Measurements from ENCODE around the gene ANKRD12.
"Not testable (repeated sequence)": the region's sequence is repeated elsewhere in the genome, so short reads cannot be mapped to it uniquely, and the experiment has no call there.

Gene ANKRD12

DNA sequence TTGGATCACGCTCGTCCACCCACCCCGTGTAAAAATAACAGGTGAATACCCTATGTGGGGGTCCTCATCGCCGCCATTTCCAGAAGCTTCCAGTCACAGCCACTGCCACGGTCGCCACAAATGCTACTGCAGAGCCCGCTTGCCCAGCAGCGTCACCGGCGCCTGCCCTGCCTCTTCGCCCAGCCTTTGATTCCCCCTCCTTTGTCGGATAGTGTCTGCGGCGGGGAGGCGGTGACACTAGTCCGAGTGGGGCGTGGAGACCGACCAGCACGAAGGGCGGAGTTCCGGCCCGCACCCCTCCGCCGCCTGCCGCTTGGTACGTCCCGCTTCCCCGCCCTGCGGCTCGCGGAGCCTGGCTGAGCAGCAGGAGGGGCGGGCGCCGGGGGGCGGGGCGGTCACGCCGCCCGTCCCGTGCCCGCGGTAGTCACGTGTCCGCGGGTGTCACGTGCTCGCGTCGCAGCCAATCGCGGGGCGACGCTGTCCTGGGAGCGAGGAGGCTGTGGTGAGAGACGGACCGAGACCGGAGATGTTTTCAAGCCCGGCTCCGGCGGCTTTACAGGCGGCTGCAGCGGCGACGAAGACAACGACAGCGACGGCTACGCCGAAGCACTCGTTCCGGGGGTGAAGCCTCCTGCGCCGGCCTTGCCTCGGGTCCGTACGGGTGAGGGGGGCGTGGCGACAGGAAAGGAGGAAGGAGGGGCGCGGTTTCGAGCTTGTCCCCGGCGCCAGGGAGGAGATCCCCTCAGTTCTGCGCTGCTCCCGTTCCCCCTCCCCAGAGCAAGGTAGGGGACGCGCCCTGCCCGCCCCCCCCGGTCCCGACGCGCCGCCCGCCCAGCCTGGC lies at the start of gene ANKRD12:
ANKRD12 (plus strand) TSS at position 467 of the 841 bp plus-strand sequence. CDS start 45,652 bp downstream, outside the sequence.
- DNase-seq (ENCODE audit: low read depth in 3 of 3) = peak; percentile 95 to 96 (median 96)

DNA sequence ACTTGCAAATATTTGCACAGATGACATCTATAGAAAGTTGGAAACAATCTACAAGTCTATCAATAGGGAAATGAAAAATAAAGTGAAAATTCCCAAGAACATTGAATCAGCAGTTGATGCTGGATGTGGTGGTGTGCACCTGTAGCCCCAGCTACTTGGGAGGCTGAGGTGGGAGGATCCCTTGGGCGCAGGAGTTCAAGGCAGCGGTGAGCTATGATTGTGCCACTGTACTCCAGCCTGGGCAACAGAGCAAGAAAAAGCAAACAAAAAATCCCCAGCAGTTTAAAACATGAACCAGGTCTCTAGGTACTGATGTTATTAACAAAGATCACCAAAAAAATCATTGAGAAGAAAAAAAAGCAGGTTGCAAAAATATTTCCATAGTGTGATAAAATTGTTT lies 49.4 kb upstream of the ANKRD12 start:
- no peak for DNase-seq (ENCODE audit: low read depth in 3 of 3)

DNA sequence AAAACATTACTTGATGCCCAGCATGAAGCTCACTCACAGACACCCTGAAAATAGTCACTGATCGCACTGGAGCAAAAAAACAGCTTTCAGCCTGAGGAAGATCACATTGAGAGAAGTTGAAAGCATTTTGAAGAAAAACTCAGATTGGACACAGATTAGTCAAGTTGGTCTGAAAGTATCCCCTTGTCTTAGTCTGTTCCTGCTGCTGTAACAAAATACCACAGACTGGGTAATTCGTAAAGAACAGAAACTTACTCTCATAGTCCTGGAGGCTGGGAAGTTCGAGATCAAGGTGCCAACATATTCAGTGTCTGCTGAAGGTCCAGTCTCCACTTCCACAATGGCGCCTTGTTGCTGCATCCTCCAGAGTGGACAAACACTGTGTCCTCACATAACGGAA lies 48.3 kb upstream of the ANKRD12 start:
- DNase-seq (ENCODE audit: low read depth in 3 of 3) = no peak

DNA sequence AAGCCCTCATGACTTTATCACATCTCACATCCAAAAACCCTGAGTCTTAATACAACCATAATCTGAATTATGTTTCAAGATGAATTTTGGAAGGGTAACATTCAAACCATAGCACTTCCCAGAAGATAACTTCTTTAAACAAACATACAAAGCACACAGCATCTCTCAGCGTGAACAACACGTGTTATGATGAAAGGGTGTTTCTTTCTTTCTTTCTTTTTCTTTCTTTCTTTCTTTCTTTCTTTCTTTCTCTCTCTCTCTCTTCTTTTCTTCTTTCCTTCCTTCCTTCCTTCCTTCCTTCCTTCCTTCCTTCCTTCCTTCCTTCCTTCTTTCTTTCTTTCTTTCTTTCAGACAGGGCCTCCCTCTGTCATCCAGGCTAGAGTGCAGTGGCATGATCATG lies 47.9 kb upstream of the ANKRD12 start:
- not testable (repeated sequence) for DNase-seq (ENCODE audit: low read depth in 3 of 3)

DNA sequence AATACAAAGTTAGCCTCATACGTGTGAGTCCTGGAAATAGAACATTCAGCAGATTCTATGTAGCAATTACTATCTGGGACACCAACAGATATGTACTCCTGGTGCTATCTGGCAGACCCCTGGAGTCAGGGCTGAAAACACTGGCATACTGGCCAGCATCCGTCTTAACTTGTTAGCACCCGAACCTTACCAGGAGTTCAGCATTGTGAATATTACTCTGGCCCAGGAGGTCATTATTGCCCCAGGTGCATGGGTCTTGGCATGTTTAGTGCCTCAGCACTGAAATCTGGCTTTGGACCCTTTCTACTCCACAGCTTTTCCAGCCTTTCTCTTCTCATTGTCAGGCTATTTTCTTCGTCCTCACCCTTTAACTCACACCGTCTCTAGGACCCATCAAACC lies 46.0 kb upstream of the ANKRD12 start:
- DNase-seq (ENCODE audit: low read depth in 3 of 3) = no peak

DNA sequence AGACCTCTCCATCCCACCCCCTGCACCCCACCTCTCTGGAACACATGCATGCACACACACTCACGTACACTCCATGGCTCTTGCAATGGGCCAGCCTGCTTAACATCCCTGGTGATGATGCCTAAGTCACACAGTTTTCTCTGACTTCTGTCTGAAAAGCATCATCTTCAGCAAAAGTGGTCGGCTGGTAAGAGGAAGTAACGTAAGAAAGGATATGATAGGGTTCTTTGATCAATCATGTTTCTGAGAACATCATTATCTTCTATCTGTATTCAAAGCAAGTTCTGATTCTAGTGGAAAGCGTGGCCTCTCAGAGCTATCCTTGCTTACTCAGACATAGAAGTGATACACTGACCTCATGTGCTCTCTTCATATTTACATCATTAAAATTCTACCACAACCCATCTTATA lies 45.5 kb upstream of the ANKRD12 start:
- DNase-seq (ENCODE audit: low read depth in 3 of 3) = no peak

DNA sequence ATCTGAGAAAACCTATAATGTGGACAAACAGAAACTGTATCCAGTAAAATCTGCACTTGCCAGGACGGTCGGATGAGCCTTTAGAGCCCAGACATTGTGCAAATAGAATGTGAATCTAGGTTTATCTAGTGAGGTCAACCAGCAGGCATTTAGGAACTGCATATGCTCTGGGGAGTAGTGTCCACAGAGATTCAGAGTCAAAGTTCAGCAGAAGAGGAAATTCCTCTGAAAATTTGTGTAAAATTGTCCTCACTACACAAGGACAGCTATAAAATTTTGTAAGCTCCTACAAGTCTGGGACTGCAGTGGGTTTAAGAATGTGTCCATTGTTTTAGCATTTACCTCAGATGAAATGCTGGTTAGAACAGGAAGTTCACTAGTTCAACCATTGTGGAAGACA lies 43.9 kb upstream of the ANKRD12 start:
- DNase-seq (ENCODE audit: low read depth in 3 of 3) = no peak

DNA sequence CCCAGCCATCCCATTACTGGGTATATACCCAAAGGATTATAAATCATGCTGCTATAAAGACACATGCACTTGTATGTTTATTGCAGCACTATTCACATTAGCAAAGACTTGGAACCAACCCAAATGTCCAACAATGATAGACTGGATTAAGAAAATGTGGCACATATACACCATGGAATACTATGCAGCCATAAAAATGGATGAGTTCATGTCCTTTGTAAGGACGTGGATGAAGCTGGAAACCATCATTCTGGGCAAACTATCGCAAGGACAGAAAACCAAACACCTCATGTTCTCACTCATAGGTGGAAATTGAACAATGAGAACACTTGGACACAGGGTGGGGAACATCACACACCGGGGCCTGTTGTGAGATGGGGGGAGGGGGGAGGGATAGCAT lies 43.5 kb upstream of the ANKRD12 start:
- not testable (repeated sequence) for DNase-seq (ENCODE audit: low read depth in 3 of 3)

DNA sequence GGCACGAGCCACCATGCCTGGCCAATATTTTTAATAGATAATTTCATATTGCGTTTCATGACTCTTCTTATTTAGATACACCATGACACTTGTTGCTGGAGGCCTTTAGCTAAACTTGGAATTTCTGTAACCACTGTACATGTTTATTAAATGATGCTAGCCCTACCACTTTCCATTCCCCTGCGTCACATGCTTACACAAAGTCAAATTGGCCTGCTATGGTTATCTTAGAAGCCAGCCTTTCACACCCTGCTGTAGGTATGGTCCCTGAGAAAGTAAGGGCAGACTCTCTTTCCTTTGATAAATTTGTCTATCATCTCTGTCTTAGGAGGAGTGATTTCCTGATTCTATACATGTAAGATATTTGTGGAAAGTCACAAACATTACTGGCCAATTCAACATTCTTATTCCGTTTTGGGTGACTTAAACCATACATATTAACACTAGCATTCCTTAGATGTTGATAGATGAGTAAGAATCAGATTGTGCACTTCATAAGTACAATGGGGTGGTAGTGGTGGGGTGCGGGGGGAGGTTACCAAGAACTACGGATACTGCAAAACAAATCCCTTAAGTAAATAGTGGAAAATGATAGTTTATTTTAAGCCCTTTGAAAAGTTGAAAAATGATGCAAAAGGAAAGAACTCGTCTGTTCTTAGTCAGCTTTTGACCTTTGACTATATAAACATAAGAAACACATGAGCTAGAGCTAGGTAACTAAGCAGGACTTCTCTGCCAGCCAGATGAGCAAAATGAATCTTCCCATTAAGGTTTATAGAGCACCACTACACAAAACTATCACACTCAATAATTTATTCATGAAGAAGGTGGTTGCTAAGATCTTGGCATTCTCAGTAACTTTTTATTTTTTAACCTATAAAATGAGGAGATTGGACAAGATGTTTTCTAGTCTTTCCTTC lies 42.0 kb upstream of the ANKRD12 start:
- peak; percentile 26 to 71 (median 59) for DNase-seq (ENCODE audit: low read depth in 3 of 3)

DNA sequence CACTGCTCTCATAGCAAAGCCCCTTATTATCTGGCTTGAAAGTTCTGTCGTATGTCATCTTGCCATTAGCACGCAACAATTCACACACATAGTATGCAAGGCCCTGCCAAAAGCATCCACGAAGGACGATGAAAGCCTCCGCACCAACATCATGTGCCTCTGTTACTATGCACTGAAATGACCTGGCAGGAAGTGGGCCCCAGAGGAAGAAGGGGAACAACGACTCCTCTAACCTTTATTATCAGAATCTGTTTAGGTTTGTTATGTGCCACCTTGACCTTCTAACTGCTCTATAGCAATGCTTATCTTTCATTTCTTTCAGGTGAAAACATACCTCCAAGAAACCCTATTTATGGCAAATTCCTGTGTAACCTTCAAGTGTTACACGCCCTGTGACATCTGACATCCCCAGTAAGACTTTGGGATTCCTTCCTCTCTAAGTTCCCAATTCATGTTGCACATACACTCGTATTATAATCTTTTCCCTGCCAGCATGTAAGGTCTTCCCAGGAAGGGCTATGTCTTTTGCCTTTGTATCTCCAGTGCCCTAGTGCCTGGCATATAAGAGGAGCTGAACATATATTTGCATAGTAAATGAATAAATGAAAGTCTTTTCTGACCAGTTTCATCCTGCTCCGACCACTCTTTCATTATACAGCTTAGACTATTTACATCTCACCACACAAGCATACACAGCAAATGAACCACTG lies 41.1 kb upstream of the ANKRD12 start:
- peak in 2 of 3 donors; percentile 49 to 63 for DNase-seq (ENCODE audit: low read depth in 3 of 3)

DNA sequence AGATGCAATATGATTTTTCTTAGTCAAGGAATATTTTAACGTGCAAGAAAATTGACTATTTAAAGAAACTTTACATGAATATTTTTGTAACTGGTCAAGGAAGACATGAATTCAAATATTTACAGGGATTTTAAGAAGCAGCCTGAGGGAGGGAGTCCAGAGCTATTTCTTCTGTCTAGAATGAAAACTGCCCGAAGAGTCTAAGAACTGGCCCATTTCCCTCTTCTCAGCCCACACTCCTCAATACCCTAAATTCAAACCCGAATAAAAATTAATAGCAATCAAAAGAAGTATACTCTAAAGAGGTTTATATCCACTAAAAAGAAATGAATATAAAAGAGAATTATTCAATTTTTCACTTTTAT lies 40.6 kb upstream of the ANKRD12 start:
- no peak for DNase-seq (ENCODE audit: low read depth in 3 of 3)

DNA sequence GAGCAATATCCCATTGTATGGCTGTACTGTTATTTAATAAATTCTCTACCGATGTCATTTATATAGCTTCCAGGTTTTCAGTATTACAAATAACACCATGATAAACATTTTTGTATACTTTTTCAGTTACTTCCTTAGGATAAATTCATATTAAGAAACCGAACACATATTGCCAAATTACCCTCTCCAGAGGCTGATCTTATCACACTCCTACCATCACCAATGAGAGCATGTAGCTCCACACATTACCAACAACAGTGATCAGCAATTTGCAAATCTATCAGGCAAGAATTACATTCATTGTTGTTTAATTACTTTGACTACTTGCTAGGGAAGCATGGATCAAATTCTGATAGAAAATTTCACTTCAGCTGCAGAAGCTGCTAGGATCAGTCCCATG lies 39.9 kb upstream of the ANKRD12 start:
- DNase-seq (ENCODE audit: low read depth in 3 of 3) = no peak

DNA sequence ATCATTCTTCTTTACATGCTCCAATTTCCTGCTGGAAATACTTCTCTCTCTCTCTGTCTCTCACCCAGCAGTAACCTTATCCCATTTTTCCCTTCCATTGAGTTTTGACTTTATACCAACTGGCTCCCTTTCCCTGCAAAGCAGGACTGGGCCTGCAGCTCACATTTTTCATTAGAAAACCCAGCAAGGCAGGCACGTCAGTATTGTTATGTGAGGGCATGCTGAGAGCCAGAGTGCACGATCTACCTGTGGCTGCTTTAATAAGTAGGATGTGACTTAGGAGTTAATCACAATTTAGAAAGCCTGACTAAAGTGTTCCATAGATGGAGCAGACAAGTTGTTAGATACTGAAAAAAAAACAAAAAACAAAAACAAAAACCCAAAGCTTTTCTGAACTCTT lies 39.2 kb upstream of the ANKRD12 start:
- DNase-seq (ENCODE audit: low read depth in 3 of 3) = no peak

DNA sequence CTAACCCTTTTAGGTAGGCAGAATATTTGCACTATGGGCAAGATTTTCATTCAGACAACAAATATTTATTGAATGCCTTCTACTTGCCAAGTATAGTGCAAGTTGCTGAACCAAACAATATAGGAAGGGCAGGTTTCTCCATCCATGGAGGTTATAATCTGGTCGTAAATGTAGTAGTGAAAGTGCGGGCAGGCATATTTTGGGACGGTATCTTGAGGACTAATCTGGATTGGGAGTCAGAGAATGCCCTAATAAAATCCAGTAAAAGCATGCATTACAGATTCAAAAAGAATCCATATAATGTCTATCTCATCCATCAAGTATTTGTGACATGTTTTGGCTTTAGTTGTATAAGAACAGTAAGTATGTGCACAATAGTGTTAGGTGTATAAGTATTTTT lies 35.8 kb upstream of the ANKRD12 start:
- no peak for DNase-seq (ENCODE audit: low read depth in 3 of 3)

DNA sequence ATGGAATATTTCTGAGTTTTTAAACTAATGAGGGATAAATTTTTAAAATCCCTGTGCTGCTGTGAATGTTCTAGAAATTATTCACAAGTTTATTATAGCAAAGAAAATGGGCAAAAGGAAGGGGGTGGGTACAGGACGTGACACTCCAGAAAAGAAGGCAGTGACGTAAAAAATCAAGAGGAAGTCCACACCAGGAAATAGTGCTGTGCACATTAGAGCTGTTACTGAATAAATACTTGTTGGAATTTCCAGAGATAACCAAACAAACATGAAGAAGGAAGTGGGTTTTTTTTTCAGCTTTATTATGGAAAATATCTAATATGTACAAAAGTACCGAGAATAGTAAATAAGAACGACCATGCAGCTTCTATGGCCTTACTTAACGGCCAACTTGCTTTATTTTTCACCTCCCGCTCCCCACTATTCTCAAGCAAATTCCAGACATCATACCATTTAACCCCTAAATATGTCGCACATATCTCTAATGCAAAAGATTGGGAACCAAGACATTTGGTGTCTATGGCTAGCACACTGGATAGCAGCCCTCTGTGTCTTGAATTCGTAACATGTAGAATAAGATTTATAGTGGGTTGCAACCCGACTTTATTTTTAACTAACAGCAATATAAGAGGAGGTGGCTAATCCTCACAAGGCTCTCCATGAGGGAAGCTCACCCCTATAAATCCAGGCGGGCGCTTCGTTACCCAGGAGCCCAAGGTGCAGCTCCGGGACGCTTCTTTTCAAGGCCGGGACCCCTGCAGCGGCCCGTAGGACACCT lies 34.7 kb upstream of the ANKRD12 start:
- no peak for DNase-seq (ENCODE audit: low read depth in 3 of 3)

DNA sequence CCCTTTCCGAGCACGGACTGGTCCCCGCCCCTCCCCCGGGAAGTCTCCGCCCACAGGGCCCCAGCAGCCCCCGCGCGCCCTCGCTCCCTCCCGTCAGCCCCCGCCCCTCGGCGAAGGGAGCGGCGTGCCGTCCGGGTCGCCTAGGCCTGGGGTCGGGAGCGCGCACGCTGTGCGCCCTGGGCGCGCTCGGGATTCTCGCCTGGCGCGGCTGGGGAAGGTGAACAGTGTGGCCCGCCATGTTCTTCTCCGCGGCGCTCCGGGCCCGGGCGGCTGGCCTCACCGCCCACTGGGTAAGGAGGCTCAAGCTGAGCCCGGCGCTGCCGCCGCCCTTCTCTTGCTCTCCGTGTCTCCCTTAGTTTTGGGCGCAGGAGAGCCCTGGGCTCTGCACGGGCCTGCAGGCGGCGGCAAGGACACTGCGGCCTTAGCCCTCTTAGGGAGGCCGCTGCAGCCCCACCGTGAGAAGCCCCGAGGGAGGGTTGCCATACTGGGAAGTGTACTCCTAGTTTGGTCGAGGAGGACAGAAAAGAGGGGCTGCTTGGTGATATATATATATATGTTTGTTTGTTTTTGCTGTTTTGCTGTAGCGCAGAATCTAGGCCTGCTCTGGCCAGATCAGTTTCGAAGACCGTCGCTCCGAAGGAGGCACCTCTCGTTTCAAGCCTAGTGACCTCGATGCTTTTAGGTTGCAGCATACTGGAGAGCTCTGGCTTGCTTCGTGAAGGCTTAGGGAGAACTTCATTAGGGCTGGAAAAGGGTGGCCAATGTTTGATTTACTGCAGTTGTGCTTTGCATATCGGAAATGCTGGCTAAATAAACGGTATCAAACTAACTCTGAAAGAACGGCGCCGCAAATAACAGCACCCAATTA lies 33.8 kb upstream of the ANKRD12 start, which contains the start of gene NDUFV2:
NDUFV2 (plus strand) TSS at position 192 of the 868 bp plus-strand sequence; CDS start at position 237, 45 bp downstream.
- peak; percentile 94 to 99 (median 97) for DNase-seq (ENCODE audit: low read depth in 3 of 3)

DNA sequence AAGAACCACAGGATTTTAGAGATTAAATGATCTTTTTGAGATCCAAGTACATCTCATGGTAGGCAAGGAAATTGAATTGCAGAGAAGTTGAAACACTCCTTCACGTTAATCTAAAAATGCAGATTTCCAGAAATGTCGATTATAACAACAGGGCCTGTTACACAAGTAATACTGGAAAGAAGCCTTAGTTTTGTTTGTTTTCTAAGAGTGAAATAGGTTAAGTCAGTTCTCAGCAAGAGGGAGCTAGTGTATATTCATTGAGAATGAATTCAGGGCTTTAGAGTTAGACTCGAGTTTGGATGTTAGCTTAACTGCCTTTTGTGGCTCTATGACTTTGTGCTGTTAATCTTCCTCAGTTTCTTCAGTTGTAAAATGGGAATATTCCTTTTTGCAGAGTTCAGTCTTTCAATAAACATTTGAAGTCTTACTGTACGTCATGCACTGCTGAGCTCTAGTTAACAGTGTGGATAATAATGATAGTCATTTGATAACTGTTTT lies 33.2 kb upstream of the ANKRD12 start:
- no peak for DNase-seq (ENCODE audit: low read depth in 3 of 3)

DNA sequence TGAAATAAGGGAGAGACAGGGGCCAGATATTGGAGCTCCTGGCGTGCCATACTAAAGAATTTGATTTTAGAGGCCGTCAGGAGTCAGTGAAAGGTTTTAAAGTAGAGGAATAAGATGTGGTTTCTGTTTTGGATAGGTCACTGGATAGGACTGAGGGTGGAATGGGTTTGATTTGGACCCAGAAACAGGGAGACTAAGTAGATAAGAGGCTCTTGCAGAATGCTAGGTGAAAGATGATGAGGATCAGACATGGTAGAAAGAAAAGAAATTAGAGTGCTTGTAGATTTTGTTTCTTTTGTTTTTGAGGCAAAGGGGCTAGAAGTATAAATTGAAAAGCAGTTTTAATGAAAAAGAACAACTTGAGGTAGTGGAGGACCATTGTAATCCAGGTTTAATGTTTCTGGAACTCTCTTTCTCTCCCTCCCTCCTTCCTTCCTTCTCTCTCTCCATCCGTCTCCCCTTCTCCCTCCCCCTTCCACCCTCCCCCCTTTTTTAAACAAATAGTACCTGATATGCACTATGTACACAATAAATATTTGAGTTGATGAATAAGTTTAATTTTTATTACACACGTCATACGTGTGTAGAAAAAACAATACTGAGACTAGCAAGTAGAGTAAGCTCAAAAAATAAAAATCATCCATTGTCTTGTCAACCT lies 32.2 kb upstream of the ANKRD12 start:
- DNase-seq (ENCODE audit: low read depth in 3 of 3) = no peak

DNA sequence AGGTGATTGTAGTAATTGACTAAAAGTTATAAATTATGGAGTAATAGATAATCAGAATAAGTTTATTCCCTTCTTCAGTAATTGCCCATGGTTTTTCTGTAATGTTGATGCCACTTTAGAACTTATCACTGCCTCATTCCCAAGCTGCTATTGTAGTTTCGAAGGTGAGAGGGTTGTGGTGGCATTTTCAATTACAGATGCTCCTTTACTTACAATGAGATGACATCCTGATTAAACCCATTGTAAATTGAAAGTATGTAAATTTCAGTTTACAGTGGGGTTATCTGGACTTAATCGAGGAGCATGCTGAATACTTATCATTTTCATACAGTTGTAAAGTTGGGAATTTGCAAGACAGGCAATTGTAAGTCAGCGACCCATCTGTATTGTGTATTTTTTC lies 31.2 kb upstream of the ANKRD12 start:
- DNase-seq (ENCODE audit: low read depth in 3 of 3) = no peak
